Measurements from ENCODE around the gene GARIN3.
"Not testable (repeated sequence)": the region's sequence is repeated elsewhere in the genome, so short reads cannot be mapped to it uniquely, and the experiment has no call there.

GARIN3 gene

GRCh38 chr5:157186309-157187045 is 20.4 kb upstream of the GARIN3 start:
- Histone ChIP-seq H3K27ac (ENCODE audit: low read depth, low read length) (no peak overlapping the region), H3K9ac (ENCODE audit: low read length in 5 of 5) (no peak overlapping the region), H3K27me3 (ENCODE audit: control insufficient read depth in 5 of 5, insufficient read depth in 4 of 5, low read length in 5 of 5) (peaks cover 0 to 3% (median 0%) of the 10 kb centered on the region in 5 donors), H3K9me3 (ENCODE audit: control insufficient read depth in 5 of 5, low read length in 5 of 5) (peaks cover 0 to 3% (median 0%) of the 10 kb centered on the region in 5 donors), H3K4me1 (ENCODE audit: control insufficient read depth in 5 of 5, insufficient read depth in 5 of 5, low read length in 5 of 5) (no peaks in the 10 kb centered on the region), H3K36me3 (ENCODE audit: control insufficient read depth in 5 of 5, insufficient read depth in 5 of 5, low read length in 5 of 5) (no peaks in the 10 kb centered on the region), H3K4me3 (ENCODE audit: low read depth in 1 of 5, low read length in 5 of 5) (no peak overlapping the region)

GRCh38 chr5:157185122-157185521 is 19.1 kb upstream of the GARIN3 start:
- not testable (repeated sequence) for H3K9ac ChIP-seq (ENCODE audit: low read length in 5 of 5); H3K36me3 ChIP-seq (ENCODE audit: control insufficient read depth in 5 of 5, insufficient read depth in 5 of 5, low read length in 5 of 5); H3K27ac ChIP-seq (ENCODE audit: low read depth, low read length); H3K9me3 ChIP-seq (ENCODE audit: control insufficient read depth in 5 of 5, low read length in 5 of 5); H3K4me3 ChIP-seq (ENCODE audit: low read depth in 1 of 5, low read length in 5 of 5); H3K27me3 ChIP-seq (ENCODE audit: control insufficient read depth in 5 of 5, insufficient read depth in 4 of 5, low read length in 5 of 5); H3K4me1 ChIP-seq (ENCODE audit: control insufficient read depth in 5 of 5, insufficient read depth in 5 of 5, low read length in 5 of 5)

- H3K4me1 ChIP-seq (ENCODE audit: control insufficient read depth in 5 of 5, insufficient read depth in 5 of 5, low read length in 5 of 5): no peaks in the 10 kb centered on the region
- H3K9ac ChIP-seq (ENCODE audit: low read length in 5 of 5): no peak overlapping the region
- no peaks in the 10 kb centered on the region for H3K36me3 ChIP-seq (ENCODE audit: control insufficient read depth in 5 of 5, insufficient read depth in 5 of 5, low read length in 5 of 5)
- peaks cover 0 to 3% (median 0%) of the 10 kb centered on the region in 5 donors for H3K9me3 ChIP-seq (ENCODE audit: control insufficient read depth in 5 of 5, low read length in 5 of 5)
- no peak overlapping the region for H3K27ac ChIP-seq (ENCODE audit: low read depth, low read length)
- H3K4me3 ChIP-seq (ENCODE audit: low read depth in 1 of 5, low read length in 5 of 5): no peak overlapping the region
- peaks cover 0 to 3% (median 0%) of the 10 kb centered on the region in 5 donors for H3K27me3 ChIP-seq (ENCODE audit: control insufficient read depth in 5 of 5, insufficient read depth in 4 of 5, low read length in 5 of 5)
Measured at GRCh38 chr5:157184117-157184670, 18.1 kb upstream of the GARIN3 start.

DNA sequence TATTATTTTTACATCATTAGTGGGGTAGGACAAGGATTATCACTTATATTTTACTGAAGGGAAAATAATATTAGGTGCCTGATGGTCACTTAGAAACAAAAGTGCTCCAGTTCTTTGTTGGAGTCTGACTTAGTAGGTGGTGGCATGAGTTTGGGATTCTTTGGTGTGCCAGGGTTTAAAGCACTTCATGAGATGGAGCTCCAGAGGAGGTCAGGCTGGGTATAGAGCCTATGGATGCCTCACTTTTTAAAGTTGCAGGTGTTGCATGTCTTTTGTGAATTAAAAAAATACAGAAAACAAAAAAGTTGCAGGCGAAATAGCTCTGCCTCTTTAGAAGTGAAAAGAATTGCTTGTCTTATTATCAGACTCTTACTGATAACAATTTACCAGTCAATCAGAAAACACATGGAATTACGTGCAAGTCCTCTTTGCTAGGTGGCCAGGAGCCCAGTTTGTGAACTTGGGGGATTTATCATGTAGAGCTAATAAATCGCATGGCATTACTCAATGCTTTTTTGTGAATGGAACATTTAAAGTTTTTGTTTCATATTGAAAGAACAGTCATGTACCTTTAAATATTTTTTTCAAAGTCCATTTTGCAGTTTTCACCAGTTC is 16.2 kb upstream of the GARIN3 start:
- H3K27ac ChIP-seq (ENCODE audit: low read depth, low read length): no peak overlapping the region
- peak overlapping the region in 1 of 5 donors; percentile 15 for H3K4me3 ChIP-seq (ENCODE audit: low read depth in 1 of 5, low read length in 5 of 5)
- H3K9ac ChIP-seq (ENCODE audit: low read length in 5 of 5): no peak overlapping the region
- peaks cover 0 to 3% (median 0%) of the 10 kb centered on the region in 5 donors for H3K9me3 ChIP-seq (ENCODE audit: control insufficient read depth in 5 of 5, low read length in 5 of 5)
- no peaks in the 10 kb centered on the region for H3K4me1 ChIP-seq (ENCODE audit: control insufficient read depth in 5 of 5, insufficient read depth in 5 of 5, low read length in 5 of 5)
- peaks cover 0 to 3% (median 0%) of the 10 kb centered on the region in 5 donors for H3K27me3 ChIP-seq (ENCODE audit: control insufficient read depth in 5 of 5, insufficient read depth in 4 of 5, low read length in 5 of 5)
- H3K36me3 ChIP-seq (ENCODE audit: control insufficient read depth in 5 of 5, insufficient read depth in 5 of 5, low read length in 5 of 5): no peaks in the 10 kb centered on the region

- Histone ChIP-seq H3K9ac (ENCODE audit: low read length in 5 of 5) (no peak within 1 kb of the TSS), H3K4me1 (ENCODE audit: control insufficient read depth in 5 of 5, insufficient read depth in 5 of 5, low read length in 5 of 5) (no peaks in the 10 kb centered on the region), H3K36me3 (ENCODE audit: control insufficient read depth in 5 of 5, insufficient read depth in 5 of 5, low read length in 5 of 5) (no peaks in the 10 kb centered on the region), H3K9me3 (ENCODE audit: control insufficient read depth in 5 of 5, low read length in 5 of 5) (peaks cover 0 to 3% (median 0%) of the 10 kb centered on the region in 5 donors), H3K4me3 (ENCODE audit: low read depth in 1 of 5, low read length in 5 of 5) (peak within 1 kb of the TSS in 2 of 5 donors; percentile 33 to 40), H3K27me3 (ENCODE audit: control insufficient read depth in 5 of 5, insufficient read depth in 4 of 5, low read length in 5 of 5) (peaks cover 0 to 3% (median 0%) of the 10 kb centered on the region in 5 donors), H3K27ac (ENCODE audit: low read depth, low read length) (no peak within 1 kb of the TSS)
Measured at GRCh38 chr5:157180374-157181264, 14.6 kb upstream of the GARIN3 start, which contains the start of gene ITK. Gene ITK, plus strand, starts transcription at chr5:157180840. Its CDS starts 138 bp downstream, at chr5:157180978.

- Histone ChIP-seq H3K36me3 (ENCODE audit: control insufficient read depth in 5 of 5, insufficient read depth in 5 of 5, low read length in 5 of 5) (no peaks in the 10 kb centered on the region), H3K9me3 (ENCODE audit: control insufficient read depth in 5 of 5, low read length in 5 of 5) (no peaks in the 10 kb centered on the region), H3K4me1 (ENCODE audit: control insufficient read depth in 5 of 5, insufficient read depth in 5 of 5, low read length in 5 of 5) (no peaks in the 10 kb centered on the region), H3K27ac (ENCODE audit: low read depth, low read length) (no peak overlapping the region), H3K27me3 (ENCODE audit: control insufficient read depth in 5 of 5, insufficient read depth in 4 of 5, low read length in 5 of 5) (peaks cover 0 to 3% (median 0%) of the 10 kb centered on the region in 5 donors), H3K4me3 (ENCODE audit: low read depth in 1 of 5, low read length in 5 of 5) (no peak overlapping the region), H3K9ac (ENCODE audit: low read length in 5 of 5) (no peak overlapping the region)
Measured at GRCh38 chr5:157178966-157179365, 12.9 kb upstream of the GARIN3 start.

DNA sequence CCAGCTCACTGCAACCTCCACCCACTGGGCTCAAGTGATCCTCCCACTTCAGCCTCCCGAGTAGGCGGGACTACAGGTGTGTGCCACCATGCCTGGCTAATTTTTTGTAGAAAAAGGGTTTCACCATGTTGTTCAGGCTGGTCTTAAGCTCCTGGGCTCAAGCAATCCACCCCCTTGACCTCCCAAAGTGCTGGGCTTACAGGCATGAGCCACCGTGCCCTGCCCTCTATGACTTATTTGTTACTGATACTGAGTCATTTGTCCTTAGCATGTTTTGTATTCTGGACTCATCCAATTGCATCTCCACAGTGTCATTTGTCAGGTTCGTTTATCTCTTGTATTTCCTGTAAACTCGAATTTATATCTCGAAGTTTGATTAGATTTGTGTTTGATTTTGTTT is 11.9 kb upstream of the GARIN3 start:
- no peak overlapping the region for H3K4me3 ChIP-seq (ENCODE audit: low read depth in 1 of 5, low read length in 5 of 5)
- no peaks in the 10 kb centered on the region for H3K9me3 ChIP-seq (ENCODE audit: control insufficient read depth in 5 of 5, low read length in 5 of 5)
- H3K4me1 ChIP-seq (ENCODE audit: control insufficient read depth in 5 of 5, insufficient read depth in 5 of 5, low read length in 5 of 5): no peaks in the 10 kb centered on the region
- no peak overlapping the region for H3K27ac ChIP-seq (ENCODE audit: low read depth, low read length)
- H3K27me3 ChIP-seq (ENCODE audit: control insufficient read depth in 5 of 5, insufficient read depth in 4 of 5, low read length in 5 of 5): peaks cover 0 to 3% (median 0%) of the 10 kb centered on the region in 5 donors
- no peaks in the 10 kb centered on the region for H3K36me3 ChIP-seq (ENCODE audit: control insufficient read depth in 5 of 5, insufficient read depth in 5 of 5, low read length in 5 of 5)
- H3K9ac ChIP-seq (ENCODE audit: low read length in 5 of 5): no peak overlapping the region

GRCh38 chr5:157175071-157175612 is 9.1 kb upstream of the GARIN3 start:
- Histone ChIP-seq H3K36me3 (ENCODE audit: control insufficient read depth in 5 of 5, insufficient read depth in 5 of 5, low read length in 5 of 5) (no peaks in the 10 kb centered on the region), H3K9me3 (ENCODE audit: control insufficient read depth in 5 of 5, low read length in 5 of 5) (no peaks in the 10 kb centered on the region), H3K9ac (ENCODE audit: low read length in 5 of 5) (no peak overlapping the region), H3K4me1 (ENCODE audit: control insufficient read depth in 5 of 5, insufficient read depth in 5 of 5, low read length in 5 of 5) (no peaks in the 10 kb centered on the region), H3K27ac (ENCODE audit: low read depth, low read length) (no peak overlapping the region), H3K4me3 (ENCODE audit: low read depth in 1 of 5, low read length in 5 of 5) (no peak overlapping the region), H3K27me3 (ENCODE audit: control insufficient read depth in 5 of 5, insufficient read depth in 4 of 5, low read length in 5 of 5) (peaks cover 0 to 2% (median 0%) of the 10 kb centered on the region in 5 donors)

GRCh38 chr5:157172403-157172802 is 6.3 kb upstream of the GARIN3 start:
- H3K36me3 ChIP-seq (ENCODE audit: control insufficient read depth in 5 of 5, insufficient read depth in 5 of 5, low read length in 5 of 5): no peaks in the 10 kb centered on the region
- H3K27me3 ChIP-seq (ENCODE audit: control insufficient read depth in 5 of 5, insufficient read depth in 4 of 5, low read length in 5 of 5): no peaks in the 10 kb centered on the region
- H3K4me1 ChIP-seq (ENCODE audit: control insufficient read depth in 5 of 5, insufficient read depth in 5 of 5, low read length in 5 of 5): no peaks in the 10 kb centered on the region
- H3K9ac ChIP-seq (ENCODE audit: low read length in 5 of 5): no peak overlapping the region
- H3K9me3 ChIP-seq (ENCODE audit: control insufficient read depth in 5 of 5, low read length in 5 of 5): no peaks in the 10 kb centered on the region
- no peak overlapping the region for H3K4me3 ChIP-seq (ENCODE audit: low read depth in 1 of 5, low read length in 5 of 5)
- H3K27ac ChIP-seq (ENCODE audit: low read depth, low read length): no peak overlapping the region

All from subcutaneous abdominal adipose tissue (tissue), 5 donors.